ENCODE measurements around the gene FFAR1. TPM values are rescaled to one million over a fixed set of nuclear protein-coding genes. Genes with fewer than 3 reads are reported as not detected.
"Not testable (repeated sequence)": the region's sequence is repeated elsewhere in the genome, so short reads cannot be mapped to it uniquely, and the experiment has no call there.

The FFAR1 gene
- total and polyA plus RNA-seq, 4 donors = 0.06 to 0.83 (median 0.70) TPM; not detected in 1

- peak in 1 of 6 donors; percentile 0 for DNase-seq (ENCODE audit: low read depth in 4 of 6, low spot score in 6 of 6)
- Histone ChIP-seq H3K4me1 (ENCODE audit: control insufficient read depth, insufficient read depth, low read length) (no peaks in the 10 kb centered on the region), H3K36me3 (ENCODE audit: control insufficient read depth, insufficient read depth, low read length) (no peaks in the 10 kb centered on the region), H3K27ac (ENCODE audit: low read depth, low read length) (no peak overlapping the region), H3K27me3 (ENCODE audit: control insufficient read depth, insufficient read depth, low read length) (no peaks in the 10 kb centered on the region), H3K4me3 (ENCODE audit: low read depth, low read length) (no peak overlapping the region), H3K9me3 (ENCODE audit: control insufficient read depth, insufficient read depth, low read length) (no peaks in the 10 kb centered on the region)
- 67% methylated on average over 6 of the region's 6 CpGs for WGBS (ENCODE audit: insufficient coverage)
Measured at GRCh38 chr19:35355791-35356460, 8.2 kb downstream of the FFAR1 start.

GRCh38 chr19:35357867-35358573, 10.3 kb downstream of the FFAR1 start, which contains the start of gene FFAR3:
FFAR3 (plus strand) TSS chr19:35358460; CDS start chr19:35358891, 431 bp downstream.
- Histone ChIP-seq H3K4me3 (ENCODE audit: low read depth, low read length) (no peak within 1 kb of the TSS), H3K4me1 (ENCODE audit: control insufficient read depth, insufficient read depth, low read length) (peaks cover under 1% of the 10 kb centered on the region), H3K36me3 (ENCODE audit: control insufficient read depth, insufficient read depth, low read length) (no peaks in the 10 kb centered on the region), H3K27ac (ENCODE audit: low read depth, low read length) (no peak within 1 kb of the TSS), H3K9me3 (ENCODE audit: control insufficient read depth, insufficient read depth, low read length) (no peaks in the 10 kb centered on the region), H3K27me3 (ENCODE audit: control insufficient read depth, insufficient read depth, low read length) (no peaks in the 10 kb centered on the region)
- DNase-seq (ENCODE audit: low read depth in 4 of 6, low spot score in 6 of 6) = peak in 2 of 6 donors; percentile 3 to 31
- 58% methylated on average over 6 of the region's 18 CpGs for WGBS (ENCODE audit: insufficient coverage)

GRCh38 chr19:35358834-35359233, 11.1 kb downstream of the FFAR1 start:
- not testable (repeated sequence) for H3K4me3 ChIP-seq (ENCODE audit: low read depth, low read length); H3K4me1 ChIP-seq (ENCODE audit: control insufficient read depth, insufficient read depth, low read length); H3K27ac ChIP-seq (ENCODE audit: low read depth, low read length); DNase-seq (ENCODE audit: low read depth in 4 of 6, low spot score in 6 of 6); H3K36me3 ChIP-seq (ENCODE audit: control insufficient read depth, insufficient read depth, low read length); H3K27me3 ChIP-seq (ENCODE audit: control insufficient read depth, insufficient read depth, low read length); H3K9me3 ChIP-seq (ENCODE audit: control insufficient read depth, insufficient read depth, low read length)
- WGBS (ENCODE audit: insufficient coverage) = no CpG with 5 or more reads among the region's 16 CpGs

GRCh38 chr19:35359395-35359794, 11.7 kb downstream of the FFAR1 start:
- 88% methylated on average over 9 of the region's 21 CpGs for WGBS (ENCODE audit: insufficient coverage)
- not testable (repeated sequence) for H3K9me3 ChIP-seq (ENCODE audit: control insufficient read depth, insufficient read depth, low read length); DNase-seq (ENCODE audit: low read depth in 4 of 6, low spot score in 6 of 6); H3K36me3 ChIP-seq (ENCODE audit: control insufficient read depth, insufficient read depth, low read length); H3K27ac ChIP-seq (ENCODE audit: low read depth, low read length); H3K27me3 ChIP-seq (ENCODE audit: control insufficient read depth, insufficient read depth, low read length); H3K4me1 ChIP-seq (ENCODE audit: control insufficient read depth, insufficient read depth, low read length); H3K4me3 ChIP-seq (ENCODE audit: low read depth, low read length)

GRCh38 chr19:35360081-35360480, 12.4 kb downstream of the FFAR1 start:
- WGBS (ENCODE audit: insufficient coverage) = no CpG with 5 or more reads among the region's 5 CpGs
- H3K4me1 ChIP-seq (ENCODE audit: control insufficient read depth, insufficient read depth, low read length); DNase-seq (ENCODE audit: low read depth in 4 of 6, low spot score in 6 of 6): not testable (repeated sequence)

GRCh38 chr19:35360880-35361420, 13.2 kb downstream of the FFAR1 start:
- Histone ChIP-seq H3K4me3 (ENCODE audit: low read depth, low read length) (no peak overlapping the region), H3K4me1 (ENCODE audit: control insufficient read depth, insufficient read depth, low read length) (peaks cover 9% of the 10 kb centered on the region), H3K27ac (ENCODE audit: low read depth, low read length) (no peak overlapping the region), H3K27me3 (ENCODE audit: control insufficient read depth, insufficient read depth, low read length) (no peaks in the 10 kb centered on the region), H3K36me3 (ENCODE audit: control insufficient read depth, insufficient read depth, low read length) (no peaks in the 10 kb centered on the region), H3K9me3 (ENCODE audit: control insufficient read depth, insufficient read depth, low read length) (no peaks in the 10 kb centered on the region)
- no peak for DNase-seq (ENCODE audit: low read depth in 4 of 6, low spot score in 6 of 6)
- 93% methylated on average over 3 of the region's 5 CpGs for WGBS (ENCODE audit: insufficient coverage)

More at GRCh38 chr19:35360081-35360480, 12.4 kb downstream of the FFAR1 start:
- not testable (repeated sequence) for H3K9me3 ChIP-seq (ENCODE audit: control insufficient read depth, insufficient read depth, low read length); H3K36me3 ChIP-seq (ENCODE audit: control insufficient read depth, insufficient read depth, low read length); H3K27me3 ChIP-seq (ENCODE audit: control insufficient read depth, insufficient read depth, low read length); H3K27ac ChIP-seq (ENCODE audit: low read depth, low read length); H3K4me3 ChIP-seq (ENCODE audit: low read depth, low read length)

- Histone ChIP-seq H3K36me3 (ENCODE audit: control insufficient read depth, insufficient read depth, low read length) (no peaks in the 10 kb centered on the region), H3K9me3 (ENCODE audit: control insufficient read depth, insufficient read depth, low read length) (no peaks in the 10 kb centered on the region), H3K4me1 (ENCODE audit: control insufficient read depth, insufficient read depth, low read length) (peaks cover 9% of the 10 kb centered on the region), H3K4me3 (ENCODE audit: low read depth, low read length) (no peak overlapping the region), H3K27ac (ENCODE audit: low read depth, low read length) (no peak overlapping the region), H3K27me3 (ENCODE audit: control insufficient read depth, insufficient read depth, low read length) (no peaks in the 10 kb centered on the region)
- 93% methylated on average over 3 of the region's 14 CpGs for WGBS (ENCODE audit: insufficient coverage)
- no peak for DNase-seq (ENCODE audit: low read depth in 4 of 6, low spot score in 6 of 6)
Measured at GRCh38 chr19:35362261-35363000, 14.7 kb downstream of the FFAR1 start.

- H3K4me3 ChIP-seq (ENCODE audit: low read depth, low read length) = no peak overlapping the region
- DNase-seq (ENCODE audit: low read depth in 4 of 6, low spot score in 6 of 6) = no peak
- WGBS (ENCODE audit: insufficient coverage) = 60% methylated on average over 3 of the region's 11 CpGs
- no peaks in the 10 kb centered on the region for H3K9me3 ChIP-seq (ENCODE audit: control insufficient read depth, insufficient read depth, low read length)
- H3K27me3 ChIP-seq (ENCODE audit: control insufficient read depth, insufficient read depth, low read length) = no peaks in the 10 kb centered on the region
- no peaks in the 10 kb centered on the region for H3K36me3 ChIP-seq (ENCODE audit: control insufficient read depth, insufficient read depth, low read length)
- H3K27ac ChIP-seq (ENCODE audit: low read depth, low read length) = no peak overlapping the region
- peaks cover 9% of the 10 kb centered on the region for H3K4me1 ChIP-seq (ENCODE audit: control insufficient read depth, insufficient read depth, low read length)
Measured at GRCh38 chr19:35363001-35363590, 15.4 kb downstream of the FFAR1 start.

- Histone ChIP-seq H3K27me3 (ENCODE audit: control insufficient read depth, insufficient read depth, low read length) (no peaks in the 10 kb centered on the region), H3K27ac (ENCODE audit: low read depth, low read length) (no peak overlapping the region), H3K36me3 (ENCODE audit: control insufficient read depth, insufficient read depth, low read length) (no peaks in the 10 kb centered on the region), H3K4me3 (ENCODE audit: low read depth, low read length) (no peak overlapping the region), H3K4me1 (ENCODE audit: control insufficient read depth, insufficient read depth, low read length) (peaks cover 9% of the 10 kb centered on the region), H3K9me3 (ENCODE audit: control insufficient read depth, insufficient read depth, low read length) (no peaks in the 10 kb centered on the region)
- WGBS (ENCODE audit: insufficient coverage) = 83% methylated on average over 8 of the region's 19 CpGs
- no peak for DNase-seq (ENCODE audit: low read depth in 4 of 6, low spot score in 6 of 6)
Measured at GRCh38 chr19:35363711-35364425, 16.2 kb downstream of the FFAR1 start.
